Measurements from ENCODE around the gene MPZL3.

Gene MPZL3

GRCh38 chr11:118230088-118230487, 22.1 kb downstream of the MPZL3 start:
- no peak for DNase-seq

- DNase-seq = no peak
These were observed 22.8 kb downstream of the MPZL3 start for GRCh38 chr11:118229274-118229847.

GRCh38 chr11:118227865-118228785, 24.0 kb downstream of the MPZL3 start:
- no peak for DNase-seq

- no peak for DNase-seq
These were observed 25.4 kb downstream of the MPZL3 start for GRCh38 chr11:118226781-118227180.

- DNase-seq = no peak
These were observed 25.9 kb downstream of the MPZL3 start for GRCh38 chr11:118226296-118226695.

GRCh38 chr11:118224511-118225188, 27.5 kb downstream of the MPZL3 start, which contains the start of gene JAML:
JAML (minus strand) TSS chr11:118225011; CDS start chr11:118214866, 10,145 bp downstream.
- no peak for DNase-seq

GRCh38 chr11:118223992-118224391, 28.2 kb downstream of the MPZL3 start:
- no peak for DNase-seq

- no peak for DNase-seq
These were observed 28.6 kb downstream of the MPZL3 start for GRCh38 chr11:118223570-118223969.

- DNase-seq = no peak
These were observed 29.7 kb downstream of the MPZL3 start for GRCh38 chr11:118222437-118222836.

GRCh38 chr11:118221419-118221818, 30.7 kb downstream of the MPZL3 start:
- DNase-seq = no peak

GRCh38 chr11:118219732-118220131, 32.4 kb downstream of the MPZL3 start:
- no peak for DNase-seq

- no peak for DNase-seq
These were observed 32.9 kb downstream of the MPZL3 start for GRCh38 chr11:118219244-118219643.

- no peak for DNase-seq
These were observed 34.6 kb downstream of the MPZL3 start for GRCh38 chr11:118217575-118217974.

- DNase-seq = no peak
These were observed 35.3 kb downstream of the MPZL3 start for GRCh38 chr11:118216621-118217481.

GRCh38 chr11:118215765-118216164, 36.4 kb downstream of the MPZL3 start:
- DNase-seq = no peak

GRCh38 chr11:118215262-118215661, 36.9 kb downstream of the MPZL3 start:
- no peak for DNase-seq

- DNase-seq = no peak
These were observed 37.8 kb downstream of the MPZL3 start for GRCh38 chr11:118214210-118214914.

- DNase-seq = no peak
These were observed 38.4 kb downstream of the MPZL3 start for GRCh38 chr11:118213781-118214180.

GRCh38 chr11:118213201-118213600, 39.0 kb downstream of the MPZL3 start:
- no peak for DNase-seq

- DNase-seq = peak; percentile 4
These were observed 39.4 kb downstream of the MPZL3 start for GRCh38 chr11:118212781-118213191.

GRCh38 chr11:118212131-118212725, 39.9 kb downstream of the MPZL3 start:
- DNase-seq = no peak

- no peak for DNase-seq
These were observed 41.2 kb downstream of the MPZL3 start for GRCh38 chr11:118211006-118211405.

Data from NCI-H146 (cell line).